ENCODE measurements around the gene CYGB. TPM values are rescaled to one million over a fixed set of nuclear protein-coding genes. Genes with fewer than 3 reads are reported as not detected.

The CYGB gene
- total and polyA plus RNA-seq, 9 of the 15 experiments (the other 6 are each of a cell fraction or from before 2014, with no cell fraction given): 0.08 to 0.95 (median 0.18) TPM; not detected in 5

- TF ChIP-seq, protein P1, sequence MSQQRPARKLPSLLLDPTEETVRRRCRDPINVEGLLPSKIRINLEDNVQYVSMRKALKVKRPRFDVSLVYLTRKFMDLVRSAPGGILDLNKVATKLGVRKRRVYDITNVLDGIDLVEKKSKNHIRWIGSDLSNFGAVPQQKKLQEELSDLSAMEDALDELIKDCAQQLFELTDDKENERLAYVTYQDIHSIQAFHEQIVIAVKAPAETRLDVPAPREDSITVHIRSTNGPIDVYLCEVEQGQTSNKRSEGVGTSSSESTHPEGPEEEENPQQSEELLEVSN (IDR thresholded peaks at IDR 0.05; ENCODE audit: borderline replicate concordance in 1 of 2, extremely low read depth in 1 of 2, insufficient read depth in 1 of 2, insufficient read length in 1 of 2, low read depth in 1 of 2, low read length in 1 of 2, poor library complexity in 1 of 2, severe bottlenecking in 1 of 2): peak; percentile 78 to 85
- TF ChIP-seq RBFOX2 (IDR thresholded peaks at IDR 0.05; ENCODE audit: low read depth, low read length): peak; percentile 66
- peak; percentile 85 for TF ChIP-seq EP400 (IDR thresholded peaks at IDR 0.05)
- TF ChIP-seq XRCC3 (IDR thresholded peaks at IDR 0.05): no peak
- peak; percentile 44; the same call in 1 of the 2 replicates for TF ChIP-seq PML (IDR thresholded peaks at IDR 0.05; ENCODE audit: low read length)
- TF ChIP-seq POLR2G (IDR thresholded peaks at IDR 0.05; ENCODE audit: low read depth, low read length): peak; percentile 59
- TF ChIP-seq PHF8 (IDR thresholded peaks at IDR 0.05; ENCODE audit: borderline replicate concordance, low read length): peak; percentile 45; the same call in 1 of the 2 replicates
- TF ChIP-seq NR1H2 (CRISPR knock-in tag; IDR thresholded peaks at IDR 0.05): no peak
- TF ChIP-seq, protein P2, sequence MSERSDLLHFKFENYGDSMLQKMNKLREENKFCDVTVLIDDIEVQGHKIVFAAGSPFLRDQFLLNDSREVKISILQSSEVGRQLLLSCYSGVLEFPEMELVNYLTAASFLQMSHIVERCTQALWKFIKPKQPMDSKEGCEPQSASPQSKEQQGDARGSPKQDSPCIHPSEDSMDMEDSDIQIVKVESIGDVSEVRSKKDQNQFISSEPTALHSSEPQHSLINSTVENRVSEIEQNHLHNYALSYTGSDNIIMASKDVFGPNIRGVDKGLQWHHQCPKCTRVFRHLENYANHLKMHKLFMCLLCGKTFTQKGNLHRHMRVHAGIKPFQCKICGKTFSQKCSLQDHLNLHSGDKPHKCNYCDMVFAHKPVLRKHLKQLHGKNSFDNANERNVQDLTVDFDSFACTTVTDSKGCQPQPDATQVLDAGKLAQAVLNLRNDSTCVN (CRISPR knock-in tag; IDR thresholded peaks at IDR 0.05): no peak
- TF ChIP-seq ATF1 (CRISPR knock-in tag; IDR thresholded peaks at IDR 0.05): no peak
- peak; percentile 78 for TF ChIP-seq ATF1 (tag; IDR thresholded peaks at IDR 0.05)
- peak; percentile 66; the same call in 1 of the 2 replicates for TF ChIP-seq CHD2 (IDR thresholded peaks at IDR 0.05; ENCODE audit: low read depth, low read length)
- no peak for TF ChIP-seq RFX1 (IDR thresholded peaks at IDR 0.05)
- TF ChIP-seq CREM (IDR thresholded peaks at IDR 0.05; ENCODE audit: low read depth): peak; percentile 80
- TF ChIP-seq ID3 (CRISPR knock-in tag; IDR thresholded peaks at IDR 0.05): no peak
- TF ChIP-seq ID3 (tag; IDR thresholded peaks at IDR 0.05): no peak
- TF ChIP-seq RREB1 (CRISPR knock-in tag; IDR thresholded peaks at IDR 0.05): 0 out of 2 replicates have a peak, but pooled peaks have one; percentile 35
- TF ChIP-seq SOX6 (IDR thresholded peaks at IDR 0.05): no peak
- TF ChIP-seq MYC (IDR thresholded peaks at IDR 0.05; ENCODE audit: low read depth, low read length): peak; percentile 88
- TF ChIP-seq MYC (CRISPR knock-in tag; IDR thresholded peaks at IDR 0.05; ENCODE audit: borderline replicate concordance, low read depth): no peak
These were observed 3.1 kb upstream of the CYGB start (continued) for GRCh38 chr17:76540381-76541300.

All from K562 (cell line).